GM12873 (cell line): Measurements from ENCODE around the gene HYDIN.

Source experiments
- CTCF ChIP-seq: IDR thresholded peaks from 2 replicates; pipeline ENCODE4 v1.5.1; 2012; ENCODE audit warnings: low read depth, mild to moderate bottlenecking, moderate library complexity, low read length, control low read depth; ENCODE audit not compliant: insufficient read depth; ENCODE audit errors: missing control alignments

HYDIN gene

GRCh38 chr16:70767377-70768202 lies 462.9 kb downstream of the HYDIN start:
- TF ChIP-seq CTCF = no peak

GRCh38 chr16:70766658-70767057 lies 463.9 kb downstream of the HYDIN start:
- TF ChIP-seq CTCF = no peak

- TF ChIP-seq CTCF = no peak
Measured at GRCh38 chr16:70766176-70766575, 464.3 kb downstream of the HYDIN start.

- no peak for TF ChIP-seq CTCF
Measured at GRCh38 chr16:70765491-70765890, 465.0 kb downstream of the HYDIN start.

GRCh38 chr16:70764632-70765031 lies 465.9 kb downstream of the HYDIN start:
- TF ChIP-seq CTCF = no peak

GRCh38 chr16:70760221-70760620 lies 470.3 kb downstream of the HYDIN start:
- TF ChIP-seq CTCF = no peak

- no peak for TF ChIP-seq CTCF
Measured at GRCh38 chr16:70759666-70760065, 470.9 kb downstream of the HYDIN start.
